ENCODE measurements around the gene IRX4.

IRX4 gene

GRCh38 chr5:1885868-1886845 is 3.4 kb upstream of the IRX4 start:
- no peak overlapping the region for H3K4me3 ChIP-seq (ENCODE audit: low read length)
- TF ChIP-seq CTCF (conservative IDR thresholded peaks at IDR 0.05; ENCODE audit: low read length): no peak
- DNase-seq (ENCODE audit: low read depth): no peak

- DNase-seq (ENCODE audit: low read depth): no peak
- no peak overlapping the region for H3K4me3 ChIP-seq (ENCODE audit: low read length)
- no peak for TF ChIP-seq CTCF (conservative IDR thresholded peaks at IDR 0.05; ENCODE audit: low read length)
Observed at GRCh38 chr5:1885404-1885755, 2.7 kb upstream of the IRX4 start.

- no peak overlapping the region for H3K4me3 ChIP-seq (ENCODE audit: low read length)
- no peak for TF ChIP-seq CTCF (conservative IDR thresholded peaks at IDR 0.05; ENCODE audit: low read length)
- no peak for DNase-seq (ENCODE audit: low read depth)
Observed at GRCh38 chr5:1884678-1885403, 2.1 kb upstream of the IRX4 start.

GRCh38 chr5:1883925-1884677 is 1.4 kb upstream of the IRX4 start:
- H3K4me3 ChIP-seq (ENCODE audit: low read length): no peak overlapping the region
- no peak for TF ChIP-seq CTCF (conservative IDR thresholded peaks at IDR 0.05; ENCODE audit: low read length)

GRCh38 chr5:1883120-1883924 is 597 bp upstream of the IRX4 start:
- no peak for DNase-seq (ENCODE audit: low read depth)
- TF ChIP-seq CTCF (conservative IDR thresholded peaks at IDR 0.05; ENCODE audit: low read length): no peak
- no peak overlapping the region for H3K4me3 ChIP-seq (ENCODE audit: low read length)

More at GRCh38 chr5:1883925-1884677, 1.4 kb upstream of the IRX4 start:
- DNase-seq (ENCODE audit: low read depth): no peak

GRCh38 chr5:1881731-1882336 is 891 bp downstream of the IRX4 start:
- DNase-seq (ENCODE audit: low read depth): no peak
- TF ChIP-seq CTCF (conservative IDR thresholded peaks at IDR 0.05; ENCODE audit: low read length): no peak
- no peak overlapping the region for H3K4me3 ChIP-seq (ENCODE audit: low read length)

Measured in AG10803 (cell line).